ENCODE data around the gene CCM2L. TPM values are rescaled to one million over a fixed set of nuclear protein-coding genes. Genes with fewer than 3 reads are reported as not detected.

CCM2L gene
- total and polyA plus RNA-seq, 2 donors (not counting 3 experiments of a cell fraction or from before 2014, with no cell fraction given): 10.8 to 13.4 TPM

DNA sequence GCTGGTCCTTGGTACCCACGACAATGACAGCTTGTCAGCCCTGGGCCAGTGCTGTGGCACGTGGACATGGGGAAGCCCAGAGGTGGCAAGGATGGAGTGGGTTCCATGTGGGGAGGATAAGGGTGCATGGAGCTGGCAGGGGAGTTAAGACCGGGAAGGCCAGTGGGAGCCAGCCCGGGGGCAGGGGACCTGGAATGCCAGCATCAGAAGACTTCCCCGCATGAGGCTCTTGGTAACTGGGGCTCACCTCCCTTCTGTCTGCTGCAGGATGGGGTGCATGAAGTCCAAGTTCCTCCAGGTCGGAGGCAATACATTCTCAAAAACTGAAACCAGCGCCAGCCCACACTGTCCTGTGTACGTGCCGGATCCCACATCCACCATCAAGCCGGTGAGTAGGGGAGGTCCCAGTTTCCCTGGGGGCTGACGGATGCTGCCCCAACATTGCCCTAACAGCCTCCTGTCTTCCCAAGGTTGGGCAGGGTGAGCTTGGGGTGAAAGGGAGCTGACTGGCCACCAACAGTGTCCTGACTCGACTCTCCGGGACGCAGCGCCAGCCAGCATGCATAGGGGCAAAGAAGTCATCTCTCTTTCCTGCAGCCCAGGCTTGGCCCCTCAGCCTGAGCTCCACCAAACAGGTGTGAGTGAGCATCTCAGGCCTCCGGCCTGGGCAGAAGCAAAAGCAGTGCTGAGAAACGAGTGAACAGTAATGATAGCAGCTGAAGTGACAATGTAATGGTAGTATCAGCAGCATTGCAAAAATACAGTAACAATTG, 61.3 kb downstream of the CCM2L start:
- Histone ChIP-seq H2AFZ (ENCODE audit: low read depth, low read length) (no peak overlapping the region), H3K79me2 (ENCODE audit: control insufficient read depth, insufficient read depth, low read length) (no peaks in the 10 kb centered on the region), H3K9ac (replicated peaks; ENCODE audit: extremely low read depth, insufficient read depth, low read length) (no peak overlapping the region), H3K27me3 (ENCODE audit: control insufficient read depth in 2 of 2, insufficient read depth in 2 of 2, low read length in 2 of 2) (peaks cover 3 to 8% of the 10 kb centered on the region in 2 experiments), H3K9me3 (replicated peaks; ENCODE audit: control insufficient read depth, insufficient read depth, low read length) (no peaks in the 10 kb centered on the region), H3K36me3 (ENCODE audit: control insufficient read depth in 2 of 2, extremely low read depth in 1 of 2, insufficient read depth in 2 of 2, low read length in 2 of 2) (no peaks in the 10 kb centered on the region), H3K27ac (ENCODE audit: insufficient read depth, low read depth, low read length) (no peak overlapping the region), H3K9me1 (replicated peaks; ENCODE audit: control insufficient read depth, extremely low read depth, insufficient read depth, low read length) (no peaks in the 10 kb centered on the region), H3K4me3 (replicated peaks in 1 of 3; ENCODE audit: insufficient read depth in 1 of 3, low read depth in 1 of 3, low read length in 3 of 3) (no peak overlapping the region), H4K20me1 (replicated peaks; ENCODE audit: control insufficient read depth, extremely low read depth, insufficient read depth, low read length) (no peaks in the 10 kb centered on the region), H3K4me1 (ENCODE audit: control insufficient read depth, extremely low read depth, insufficient read depth, low read length) (peaks cover 3% of the 10 kb centered on the region), H3K4me2 (ENCODE audit: insufficient read depth, low read length) (no peak overlapping the region)
- DNase-seq (ENCODE audit: low read depth, low spot score) (no peak), FAIRE-seq (no peak)
- TF ChIP-seq GATA2 (IDR thresholded peaks at IDR 0.05; ENCODE audit: insufficient read depth, insufficient read length, low read depth, low read length) (no peak), POLR2AphosphoS5 (IDR thresholded peaks at IDR 0.05; ENCODE audit: insufficient read depth, low read depth, low read length) (no peak), JUN (IDR thresholded peaks at IDR 0.05; ENCODE audit: borderline replicate concordance, insufficient read depth, insufficient read length, low read depth) (no peak), FOS (IDR thresholded peaks at IDR 0.05; ENCODE audit: borderline replicate concordance, insufficient read depth, low read length) (no peak), POLR2A (IDR thresholded peaks at IDR 0.05; ENCODE audit: low read depth, low read length) (no peak), MAX (IDR thresholded peaks at IDR 0.05; ENCODE audit: insufficient read depth, insufficient read length) (no peak), MYC (IDR thresholded peaks at IDR 0.05; ENCODE audit: low read depth, low read length) (no peak), EZH2 (IDR thresholded peaks at IDR 0.05; ENCODE audit: borderline replicate concordance, low read depth, low read length, severe bottlenecking) (no peak)
- TF ChIP-seq, protein P1, sequence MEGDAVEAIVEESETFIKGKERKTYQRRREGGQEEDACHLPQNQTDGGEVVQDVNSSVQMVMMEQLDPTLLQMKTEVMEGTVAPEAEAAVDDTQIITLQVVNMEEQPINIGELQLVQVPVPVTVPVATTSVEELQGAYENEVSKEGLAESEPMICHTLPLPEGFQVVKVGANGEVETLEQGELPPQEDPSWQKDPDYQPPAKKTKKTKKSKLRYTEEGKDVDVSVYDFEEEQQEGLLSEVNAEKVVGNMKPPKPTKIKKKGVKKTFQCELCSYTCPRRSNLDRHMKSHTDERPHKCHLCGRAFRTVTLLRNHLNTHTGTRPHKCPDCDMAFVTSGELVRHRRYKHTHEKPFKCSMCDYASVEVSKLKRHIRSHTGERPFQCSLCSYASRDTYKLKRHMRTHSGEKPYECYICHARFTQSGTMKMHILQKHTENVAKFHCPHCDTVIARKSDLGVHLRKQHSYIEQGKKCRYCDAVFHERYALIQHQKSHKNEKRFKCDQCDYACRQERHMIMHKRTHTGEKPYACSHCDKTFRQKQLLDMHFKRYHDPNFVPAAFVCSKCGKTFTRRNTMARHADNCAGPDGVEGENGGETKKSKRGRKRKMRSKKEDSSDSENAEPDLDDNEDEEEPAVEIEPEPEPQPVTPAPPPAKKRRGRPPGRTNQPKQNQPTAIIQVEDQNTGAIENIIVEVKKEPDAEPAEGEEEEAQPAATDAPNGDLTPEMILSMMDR (IDR thresholded peaks at IDR 0.05; ENCODE audit: extremely low read depth in 1 of 2, insufficient read depth in 1 of 2, low read depth in 1 of 2, low read length in 2 of 2): no peak
- dilution Hi-C loops (cut with MboI; ENCODE audit: extremely low pct_ligation_motif_present, low sequenced_read_pairs): no loop called here
- ChIA-PET CTCF (interaction anchor here (0.7 to 1.1 kb wide), 3 partner anchors 11 to 40 kb away, joined by 3 to 5 read pairs (median 3); no protein-coding TSS in a partner anchor), POLR2A (no interaction called here)
- no TSS peak for BruUV-seq (replicated peaks)
- intact Hi-C loops (cut with micrococcal nuclease): no loop called here

All from endothelial cell of umbilical vein (primary cell).